K562 (cell line): ENCODE measurements around the gene CRPPA. TPM values are rescaled to one million over a fixed set of nuclear protein-coding genes. Genes with fewer than 3 reads are reported as not detected.

Experiments
- ATAC-seq: fragments of 200-7000 bp; cut with Tn5 transposase; 3 replicates; pipeline ENCODE4 v1.9.1; 2020; ENCODE audit warnings: moderate library complexity
- BruUV-seq: library from RNA; stranded (reverse); fragments of 400-500 nt; replicated peaks from 2 replicates; lab custom pipeline; 2021; lab: Mats Ljungman, UMichigan
- CTCF ChIA-PET: fragments of 300-600 bp; formaldehyde crosslinking; extraction: SDS; loops from one replicate; lab custom pipeline; 2021; ENCODE audit warnings: low intra/inter-chr PET ratio; lab: Yijun Ruan, JAX
- POLR2A ChIA-PET: fragments of 300-600, 350-650 bp; sonication (Branson Sonifier 250); formaldehyde crosslinking; extraction: SDS; loops from one replicate; lab custom pipeline; 2021; ENCODE audit warnings: antibody characterized with exemption, inconsistent platforms; lab: Yijun Ruan, JAX
- DNase-seq, 4 experiments: peaks; one replicate each; pipeline versions ENCODE4 v3.0.0 to v3.0.0-alpha.2; 2011 to 2018; ENCODE audit warnings: low spot score in 3 of 4, mixed read lengths in 3 of 4; ENCODE audit errors: extremely low read depth in 1 of 4
- FAIRE-seq: peaks from 2 replicates; lab custom pipeline; 2011; peaks lifted over from hg19 to GRCh38; lab: Jason Lieb, UNC
- H2AFZ ChIP-seq: 2 replicates; pipeline ENCODE4 v1.6.0; 2011; ENCODE audit warnings: low read depth, low read length, control low read depth, inconsistent platforms
- H3K27ac ChIP-seq: fragments of 200-600 bp; 3 replicates; pipeline ENCODE4 v1.8.0; 2011; ENCODE audit warnings: low read depth, mild to moderate bottlenecking, control low read depth, inconsistent platforms, low read length, moderate library complexity, mixed read lengths; ENCODE audit errors: extremely low read depth
- H3K27me3 ChIP-seq, 2 experiments: fragments of 300-600 bp in 1 of 2; 2 replicates in 1 of 2; 3 replicates in 1 of 2; pipeline versions ENCODE4 v1.6.0 to v1.8.0; 2011; ENCODE audit warnings: inconsistent platforms in 2 of 2, low read length in 2 of 2, mild to moderate bottlenecking in 1 of 2, mixed read lengths in 1 of 2, moderate library complexity in 1 of 2; ENCODE audit not compliant: control insufficient read depth in 2 of 2, insufficient read depth in 2 of 2
- H3K36me3 ChIP-seq: fragments of 300-600 bp; 3 replicates; pipeline ENCODE4 v1.8.0; 2011; ENCODE audit warnings: mild to moderate bottlenecking, low read length, inconsistent platforms; ENCODE audit not compliant: control insufficient read depth, insufficient read depth
- H3K4me1 ChIP-seq, 2 experiments: fragments of 200-600 bp in 1 of 2; replicated peaks in 1 of 2; 2 replicates in 1 of 2; 3 replicates in 1 of 2; pipeline versions ENCODE4 v1.5.1 to v1.8.0; 2011; ENCODE audit warnings: inconsistent platforms in 2 of 2, low read length in 2 of 2, mild to moderate bottlenecking in 1 of 2, mixed read lengths in 1 of 2, moderate library complexity in 1 of 2; ENCODE audit not compliant: control insufficient read depth in 2 of 2, insufficient read depth in 2 of 2
- H3K4me2 ChIP-seq: 2 replicates; pipeline ENCODE4 v1.6.1; 2011; ENCODE audit warnings: low read length, control low read depth, inconsistent platforms, mixed read lengths; ENCODE audit not compliant: insufficient read depth
- H3K4me3 ChIP-seq: fragments of 200-600 bp; sonication (generic), shearing (Covaris generic); 2 replicates; pipeline ENCODE4 v1.5.1; 2016; ENCODE audit warnings: control low read depth, inconsistent platforms
- H3K79me2 ChIP-seq: fragments of 200-600 bp; 3 replicates; pipeline ENCODE4 v1.8.0; 2011; ENCODE audit warnings: low read length, inconsistent platforms; ENCODE audit not compliant: control insufficient read depth, insufficient read depth
- H3K9ac ChIP-seq, 2 experiments: 2 replicates each; pipeline versions ENCODE4 v1.6.0 to v1.6.1; 2011; ENCODE audit warnings: low read depth in 2 of 2, low read length in 2 of 2, control low read depth in 1 of 2, inconsistent platforms in 1 of 2, mild to moderate bottlenecking in 1 of 2, mixed read lengths in 1 of 2; ENCODE audit not compliant: insufficient read depth in 1 of 2
- H3K9me1 ChIP-seq: one replicate; pipeline ENCODE4 v1.6.0; 2011; ENCODE audit warnings: inconsistent platforms, mild to moderate bottlenecking, low read length, moderate library complexity; ENCODE audit not compliant: control insufficient read depth, insufficient read depth
- H3K9me3 ChIP-seq: replicated peaks from 2 replicates; pipeline ENCODE4 v1.5.1; 2011; ENCODE audit warnings: low read depth, low read length, inconsistent platforms; ENCODE audit not compliant: control insufficient read depth, insufficient read depth
- H4K20me1 ChIP-seq: replicated peaks from 2 replicates; pipeline ENCODE4 v1.6.1; 2011; ENCODE audit warnings: low read length, inconsistent platforms, mixed read lengths; ENCODE audit not compliant: control insufficient read depth, insufficient read depth
- E2F8 ChIP-seq: fragments of 450-650 bp; IDR thresholded peaks from 2 replicates; pipeline ENCODE4 v1.7.1; 2018; ENCODE audit warnings: mild to moderate bottlenecking, low read depth; ENCODE audit not compliant: partially characterized antibody
- HDGF ChIP-seq: fragments of 450-650 bp; IDR thresholded peaks from 2 replicates; pipeline ENCODE4 v1.6.1; 2016
- NR1H2 ChIP-seq: sonication (generic); formaldehyde crosslinking; IDR thresholded peaks from 2 replicates; pipeline ENCODE4 v1.4.0; 2020; ENCODE audit warnings: mild to moderate bottlenecking, missing genetic modification reagents
- PHB ChIP-seq: fragments of 250-450 bp; sonication (Bioruptor Pico); IDR thresholded peaks from 2 replicates; pipeline ENCODE4 v1.5.0; 2021
- TCFL5 ChIP-seq: fragments of 250-450 bp; sonication (Bioruptor Pico); conservative IDR thresholded peaks from 2 replicates; pipeline ENCODE4 v1.6.1; 2021; ENCODE audit warnings: mild to moderate bottlenecking, moderate library complexity, matching md5 sums
- ZNF780A ChIP-seq: fragments of 250-450 bp; sonication (Bioruptor Pico); IDR thresholded peaks from 2 replicates; pipeline ENCODE4 v1.5.0; 2021; ENCODE audit warnings: mild to moderate bottlenecking
- in situ Hi-C: fragments of 300-500 bp; cut with MboI; formaldehyde crosslinking; loops from 4 replicates; pipeline ENCODE4 v1.15.0; 2018; ENCODE audit warnings: inconsistent platforms, mixed read lengths
- intact Hi-C: fragments of 100-400 bp; cut with micrococcal nuclease; formaldehyde crosslinking; loops from 2 replicates; pipeline ENCODE4 v1.14.2; 2022
- polyA plus RNA-seq, 8 experiments: library from polyadenylated mRNA; depleted of rRNA in 4 of 8; stranded (reverse) in 5 of 8; unstranded in 3 of 8; fragments of >200 nt; fragmentation: Nextera tagmentation in 2 of 8; fragmentation: Illumina TruSeq in 1 of 8; extraction: Ambion mirVana in 2 of 8; extraction: Trizol in 1 of 8; gene quantifications; 2 replicates each; pipeline versions ENCODE4 v1.2.1 to v1.2.3, GENCODE V29; 2011 to 2014; ENCODE audit warnings: inconsistent platforms in 1 of 8, missing spikeins in 1 of 8
- total RNA-seq, 7 experiments: library from RNA; depleted of rRNA in 6 of 7; stranded (reverse); fragments of >200 nt in 6 of 7; fragmentation: Illumina TruSeq in 2 of 7; extraction: Trizol in 2 of 7; gene quantifications; 2 replicates each; pipeline versions ENCODE4 v1.2.1 to v1.2.3, GENCODE V29; 2011 to 2021; ENCODE audit warnings: low replicate concordance in 1 of 7
- TF ChIP-seq, protein P1 (sequence below): fragments of 450-650 bp; IDR thresholded peaks from 2 replicates; pipeline ENCODE4 v1.6.1; 2016; ENCODE audit warnings: mild to moderate bottlenecking, moderate library complexity

Gene CRPPA
- total and polyA plus RNA-seq, 9 of the 15 experiments (the other 6 are each of a cell fraction or from before 2014, with no cell fraction given): 3.9 to 14.4 (median 7.8) TPM

- CTCF ChIA-PET: no interaction called here
- no peak for TF ChIP-seq HDGF
- TF ChIP-seq NR1H2 (CRISPR knock-in tag): no peak
- TF ChIP-seq TCFL5: no peak
- TF ChIP-seq, protein P1, sequence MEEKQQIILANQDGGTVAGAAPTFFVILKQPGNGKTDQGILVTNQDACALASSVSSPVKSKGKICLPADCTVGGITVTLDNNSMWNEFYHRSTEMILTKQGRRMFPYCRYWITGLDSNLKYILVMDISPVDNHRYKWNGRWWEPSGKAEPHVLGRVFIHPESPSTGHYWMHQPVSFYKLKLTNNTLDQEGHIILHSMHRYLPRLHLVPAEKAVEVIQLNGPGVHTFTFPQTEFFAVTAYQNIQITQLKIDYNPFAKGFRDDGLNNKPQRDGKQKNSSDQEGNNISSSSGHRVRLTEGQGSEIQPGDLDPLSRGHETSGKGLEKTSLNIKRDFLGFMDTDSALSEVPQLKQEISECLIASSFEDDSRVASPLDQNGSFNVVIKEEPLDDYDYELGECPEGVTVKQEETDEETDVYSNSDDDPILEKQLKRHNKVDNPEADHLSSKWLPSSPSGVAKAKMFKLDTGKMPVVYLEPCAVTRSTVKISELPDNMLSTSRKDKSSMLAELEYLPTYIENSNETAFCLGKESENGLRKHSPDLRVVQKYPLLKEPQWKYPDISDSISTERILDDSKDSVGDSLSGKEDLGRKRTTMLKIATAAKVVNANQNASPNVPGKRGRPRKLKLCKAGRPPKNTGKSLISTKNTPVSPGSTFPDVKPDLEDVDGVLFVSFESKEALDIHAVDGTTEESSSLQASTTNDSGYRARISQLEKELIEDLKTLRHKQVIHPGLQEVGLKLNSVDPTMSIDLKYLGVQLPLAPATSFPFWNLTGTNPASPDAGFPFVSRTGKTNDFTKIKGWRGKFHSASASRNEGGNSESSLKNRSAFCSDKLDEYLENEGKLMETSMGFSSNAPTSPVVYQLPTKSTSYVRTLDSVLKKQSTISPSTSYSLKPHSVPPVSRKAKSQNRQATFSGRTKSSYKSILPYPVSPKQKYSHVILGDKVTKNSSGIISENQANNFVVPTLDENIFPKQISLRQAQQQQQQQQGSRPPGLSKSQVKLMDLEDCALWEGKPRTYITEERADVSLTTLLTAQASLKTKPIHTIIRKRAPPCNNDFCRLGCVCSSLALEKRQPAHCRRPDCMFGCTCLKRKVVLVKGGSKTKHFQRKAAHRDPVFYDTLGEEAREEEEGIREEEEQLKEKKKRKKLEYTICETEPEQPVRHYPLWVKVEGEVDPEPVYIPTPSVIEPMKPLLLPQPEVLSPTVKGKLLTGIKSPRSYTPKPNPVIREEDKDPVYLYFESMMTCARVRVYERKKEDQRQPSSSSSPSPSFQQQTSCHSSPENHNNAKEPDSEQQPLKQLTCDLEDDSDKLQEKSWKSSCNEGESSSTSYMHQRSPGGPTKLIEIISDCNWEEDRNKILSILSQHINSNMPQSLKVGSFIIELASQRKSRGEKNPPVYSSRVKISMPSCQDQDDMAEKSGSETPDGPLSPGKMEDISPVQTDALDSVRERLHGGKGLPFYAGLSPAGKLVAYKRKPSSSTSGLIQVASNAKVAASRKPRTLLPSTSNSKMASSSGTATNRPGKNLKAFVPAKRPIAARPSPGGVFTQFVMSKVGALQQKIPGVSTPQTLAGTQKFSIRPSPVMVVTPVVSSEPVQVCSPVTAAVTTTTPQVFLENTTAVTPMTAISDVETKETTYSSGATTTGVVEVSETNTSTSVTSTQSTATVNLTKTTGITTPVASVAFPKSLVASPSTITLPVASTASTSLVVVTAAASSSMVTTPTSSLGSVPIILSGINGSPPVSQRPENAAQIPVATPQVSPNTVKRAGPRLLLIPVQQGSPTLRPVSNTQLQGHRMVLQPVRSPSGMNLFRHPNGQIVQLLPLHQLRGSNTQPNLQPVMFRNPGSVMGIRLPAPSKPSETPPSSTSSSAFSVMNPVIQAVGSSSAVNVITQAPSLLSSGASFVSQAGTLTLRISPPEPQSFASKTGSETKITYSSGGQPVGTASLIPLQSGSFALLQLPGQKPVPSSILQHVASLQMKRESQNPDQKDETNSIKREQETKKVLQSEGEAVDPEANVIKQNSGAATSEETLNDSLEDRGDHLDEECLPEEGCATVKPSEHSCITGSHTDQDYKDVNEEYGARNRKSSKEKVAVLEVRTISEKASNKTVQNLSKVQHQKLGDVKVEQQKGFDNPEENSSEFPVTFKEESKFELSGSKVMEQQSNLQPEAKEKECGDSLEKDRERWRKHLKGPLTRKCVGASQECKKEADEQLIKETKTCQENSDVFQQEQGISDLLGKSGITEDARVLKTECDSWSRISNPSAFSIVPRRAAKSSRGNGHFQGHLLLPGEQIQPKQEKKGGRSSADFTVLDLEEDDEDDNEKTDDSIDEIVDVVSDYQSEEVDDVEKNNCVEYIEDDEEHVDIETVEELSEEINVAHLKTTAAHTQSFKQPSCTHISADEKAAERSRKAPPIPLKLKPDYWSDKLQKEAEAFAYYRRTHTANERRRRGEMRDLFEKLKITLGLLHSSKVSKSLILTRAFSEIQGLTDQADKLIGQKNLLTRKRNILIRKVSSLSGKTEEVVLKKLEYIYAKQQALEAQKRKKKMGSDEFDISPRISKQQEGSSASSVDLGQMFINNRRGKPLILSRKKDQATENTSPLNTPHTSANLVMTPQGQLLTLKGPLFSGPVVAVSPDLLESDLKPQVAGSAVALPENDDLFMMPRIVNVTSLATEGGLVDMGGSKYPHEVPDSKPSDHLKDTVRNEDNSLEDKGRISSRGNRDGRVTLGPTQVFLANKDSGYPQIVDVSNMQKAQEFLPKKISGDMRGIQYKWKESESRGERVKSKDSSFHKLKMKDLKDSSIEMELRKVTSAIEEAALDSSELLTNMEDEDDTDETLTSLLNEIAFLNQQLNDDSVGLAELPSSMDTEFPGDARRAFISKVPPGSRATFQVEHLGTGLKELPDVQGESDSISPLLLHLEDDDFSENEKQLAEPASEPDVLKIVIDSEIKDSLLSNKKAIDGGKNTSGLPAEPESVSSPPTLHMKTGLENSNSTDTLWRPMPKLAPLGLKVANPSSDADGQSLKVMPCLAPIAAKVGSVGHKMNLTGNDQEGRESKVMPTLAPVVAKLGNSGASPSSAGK: no peak
- TF ChIP-seq PHB (CRISPR knock-in tag): no peak
- TF ChIP-seq ZNF780A (CRISPR knock-in tag): no peak
- TF ChIP-seq E2F8: no peak
These were observed 17.6 kb upstream of the CRPPA start for GRCh38 chr7:16438988-16439387.

More at GRCh38 chr7:16438988-16439387, 17.6 kb upstream of the CRPPA start:
- H3K4me2 ChIP-seq: no peak overlapping the region
- no peaks in the 10 kb centered on the region for H3K79me2 ChIP-seq
- no peak overlapping the region for H3K27ac ChIP-seq
- no peaks in the 10 kb centered on the region for H3K9me1 ChIP-seq
- POLR2A ChIA-PET: no interaction called here
- 0 out of 5 replicates have a peak, but pooled peaks cover 0 to 3% of the 10 kb centered on the region in 2 experiments for H3K4me1 ChIP-seq
- in situ Hi-C loops: no loop called here
- no peak for ATAC-seq
- no peaks in the 10 kb centered on the region for H3K9me3 ChIP-seq
- H3K9ac ChIP-seq: no peak overlapping the region
- H3K27me3 ChIP-seq: no peaks in the 10 kb centered on the region
- no peak for FAIRE-seq
- no peak for DNase-seq
- H2AFZ ChIP-seq: no peak overlapping the region
- intact Hi-C loops: no loop called here
- H3K4me3 ChIP-seq: no peak overlapping the region
- BruUV-seq: no TSS peak
- H4K20me1 ChIP-seq: no peaks in the 10 kb centered on the region
- H3K36me3 ChIP-seq: no peaks in the 10 kb centered on the region
